ENCODE data around the gene FBXO41.

FBXO41 gene

DNA sequence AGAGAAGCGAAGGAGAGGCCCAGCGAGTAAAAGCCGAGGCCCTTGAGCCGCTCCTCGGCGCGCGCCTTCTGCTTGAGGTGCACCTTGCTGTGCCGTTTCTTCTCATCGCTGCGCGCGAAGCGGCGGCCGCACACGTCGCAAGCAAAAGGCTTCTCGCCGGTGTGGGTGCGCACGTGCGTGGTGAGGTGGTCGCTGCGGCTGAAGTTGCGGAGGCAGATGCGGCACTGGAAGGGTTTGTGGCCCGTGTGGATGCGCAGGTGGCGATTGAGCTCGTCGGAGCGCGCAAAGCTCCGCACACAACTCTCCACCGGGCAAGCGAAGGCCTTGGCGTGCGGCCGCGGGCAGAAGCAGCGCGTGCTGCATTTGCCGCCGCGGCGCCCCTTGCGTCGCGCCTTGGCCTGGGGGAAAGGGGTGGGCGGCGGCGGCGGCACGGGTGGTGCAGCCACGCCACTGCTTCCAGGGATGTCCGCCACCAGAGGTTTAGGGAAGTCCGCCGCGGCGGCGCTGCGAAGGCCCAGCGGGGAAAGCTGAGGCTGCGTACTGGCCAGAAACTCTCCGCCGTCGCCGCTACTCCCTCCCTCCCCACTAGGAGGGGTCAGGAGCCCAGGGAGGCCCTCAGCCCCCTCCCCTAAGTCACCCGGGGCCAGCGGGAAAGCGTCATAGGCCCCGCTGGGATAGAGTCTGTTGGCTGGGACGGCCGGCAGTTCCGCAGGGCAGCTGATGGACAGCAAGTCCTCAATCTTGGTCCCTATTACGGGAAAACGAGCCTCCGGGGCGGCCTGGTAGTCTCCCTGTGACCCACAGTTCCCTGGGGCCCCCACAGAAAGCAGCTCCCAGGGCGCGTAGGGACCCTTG, 7.4 kb upstream of the FBXO41 start:
- peak; percentile 46 for DNase-seq (ENCODE audit: low spot score)
- no peak for TF ChIP-seq CTCF (IDR thresholded peaks at IDR 0.05; ENCODE audit: extremely low read depth, insufficient read depth, missing control alignments)
- in situ Hi-C loops (cut with MboI; ENCODE audit: low pct_unique_long_range_greater_than_20kb, low sequenced_read_pairs, unreplicated experiment), result no loop called here

- DNase-seq (ENCODE audit: low spot score), result peak; percentile 79
- TF ChIP-seq CTCF (IDR thresholded peaks at IDR 0.05; ENCODE audit: extremely low read depth, insufficient read depth, missing control alignments), result no peak
- in situ Hi-C loops (cut with MboI; ENCODE audit: low pct_unique_long_range_greater_than_20kb, low sequenced_read_pairs, unreplicated experiment), result no loop called here
These were observed 6.8 kb upstream of the FBXO41 start for GRCh38 chr2:73291093-73291460.

DNA sequence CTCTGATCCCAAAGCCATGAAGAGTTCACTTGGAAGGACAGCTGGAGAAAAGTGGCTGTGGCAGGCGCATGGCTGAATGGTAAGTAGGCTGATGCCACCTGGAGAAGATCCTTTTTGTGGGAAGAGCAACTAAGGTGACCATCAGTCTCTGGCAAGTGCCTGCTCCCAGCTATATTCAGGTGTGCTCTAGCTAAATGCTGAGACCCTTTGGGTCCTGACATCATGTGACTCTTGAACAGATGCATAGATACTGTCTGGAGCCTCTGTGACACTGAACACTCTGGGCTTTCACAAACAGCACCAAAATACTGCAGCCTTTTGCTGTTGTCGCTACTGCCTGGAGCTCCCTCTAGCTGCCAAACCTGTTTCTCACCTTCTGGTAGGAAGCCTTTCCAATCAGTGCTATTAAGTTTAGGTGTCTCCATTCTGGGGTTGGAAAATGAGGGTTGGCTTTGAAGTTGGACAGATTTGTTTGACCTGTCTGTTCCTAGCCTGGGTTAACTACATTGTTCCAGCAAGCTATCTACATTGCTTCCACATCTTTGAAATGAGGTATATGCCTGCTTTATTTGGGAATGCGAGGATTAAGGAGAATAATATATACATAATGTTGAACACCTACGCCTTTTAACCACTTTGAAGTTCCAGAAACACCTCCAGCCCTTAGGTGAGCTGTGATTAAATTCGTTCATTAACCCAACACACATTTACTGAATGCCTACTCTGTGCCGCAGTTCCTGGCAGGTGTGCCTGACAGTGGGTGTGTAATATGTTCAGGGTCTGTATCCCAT, 6.0 kb upstream of the FBXO41 start:
- peak; percentile 71 for DNase-seq (ENCODE audit: low spot score)
- peak; percentile 83 for TF ChIP-seq CTCF (IDR thresholded peaks at IDR 0.05; ENCODE audit: extremely low read depth, insufficient read depth, missing control alignments)
- in situ Hi-C loops (cut with MboI; ENCODE audit: low pct_unique_long_range_greater_than_20kb, low sequenced_read_pairs, unreplicated experiment), result no loop called here

DNA sequence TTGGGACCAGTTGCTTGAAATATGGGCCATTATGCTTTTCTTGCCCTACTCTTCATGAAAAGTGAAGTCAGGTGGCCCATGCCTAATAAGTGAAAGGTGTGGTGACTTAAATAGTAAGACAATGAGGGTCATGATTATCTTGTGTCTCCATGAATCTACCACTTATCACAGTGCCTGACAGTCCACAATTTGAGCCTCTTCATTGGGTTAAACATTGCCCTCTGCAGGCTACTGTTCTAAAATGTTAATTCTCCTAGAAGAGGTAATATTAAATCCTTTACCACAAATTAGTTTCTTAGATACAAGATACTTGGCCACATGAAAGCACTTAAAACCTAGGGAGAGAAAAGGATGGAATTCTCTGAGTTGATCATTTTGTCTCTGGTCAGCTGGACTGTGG, 5.0 kb upstream of the FBXO41 start:
- in situ Hi-C loops (cut with MboI; ENCODE audit: low pct_unique_long_range_greater_than_20kb, low sequenced_read_pairs, unreplicated experiment), result no loop called here
- DNase-seq (ENCODE audit: low spot score), result no peak
- TF ChIP-seq CTCF (IDR thresholded peaks at IDR 0.05; ENCODE audit: extremely low read depth, insufficient read depth, missing control alignments), result peak; percentile 11

GRCh38 chr2:73286134-73286655, 1.9 kb upstream of the FBXO41 start:
- in situ Hi-C loops (cut with MboI; ENCODE audit: low pct_unique_long_range_greater_than_20kb, low sequenced_read_pairs, unreplicated experiment), result no loop called here
- no peak for DNase-seq (ENCODE audit: low spot score)
- no peak for TF ChIP-seq CTCF (IDR thresholded peaks at IDR 0.05; ENCODE audit: extremely low read depth, insufficient read depth, missing control alignments)

GRCh38 chr2:73285159-73285739, 971 bp upstream of the FBXO41 start:
- peak; percentile 59 for DNase-seq (ENCODE audit: low spot score)
- in situ Hi-C loops (cut with MboI; ENCODE audit: low pct_unique_long_range_greater_than_20kb, low sequenced_read_pairs, unreplicated experiment), result no loop called here
- TF ChIP-seq CTCF (IDR thresholded peaks at IDR 0.05; ENCODE audit: extremely low read depth, insufficient read depth, missing control alignments), result no peak
